Measurements from ENCODE around the gene CTAGE4.
"Not testable (repeated sequence)": the region's sequence is repeated elsewhere in the genome, so short reads cannot be mapped to it uniquely, and the experiment has no call there.

The CTAGE4 gene

GRCh38 chr7:144218581-144218980, 35.3 kb downstream of the CTAGE4 start:
- DNase-seq (ENCODE audit: low read depth, low spot score), result not testable (repeated sequence)

- DNase-seq (ENCODE audit: low read depth, low spot score), result not testable (repeated sequence)
Measured at GRCh38 chr7:144219149-144219548, 35.9 kb downstream of the CTAGE4 start.

GRCh38 chr7:144220531-144220930, 37.3 kb downstream of the CTAGE4 start:
- not testable (repeated sequence) for DNase-seq (ENCODE audit: low read depth, low spot score)

- not testable (repeated sequence) for DNase-seq (ENCODE audit: low read depth, low spot score)
Measured at GRCh38 chr7:144223675-144224074, 40.4 kb downstream of the CTAGE4 start.

- DNase-seq (ENCODE audit: low read depth, low spot score), result not testable (repeated sequence)
Measured at GRCh38 chr7:144226866-144227265, 43.6 kb downstream of the CTAGE4 start.

GRCh38 chr7:144228810-144229209, 45.5 kb downstream of the CTAGE4 start:
- not testable (repeated sequence) for DNase-seq (ENCODE audit: low read depth, low spot score)

- DNase-seq (ENCODE audit: low read depth, low spot score), result not testable (repeated sequence)
Measured at GRCh38 chr7:144231027-144231426, 47.8 kb downstream of the CTAGE4 start.

- DNase-seq (ENCODE audit: low read depth, low spot score), result not testable (repeated sequence)
Measured at GRCh38 chr7:144233039-144233438, 49.8 kb downstream of the CTAGE4 start.
